ENCODE measurements around the gene HAUS5.

The HAUS5 gene

GRCh38 chr19:35642312-35642711 lies 29.8 kb downstream of the HAUS5 start:
- DNase-seq (ENCODE audit: low read depth, low spot score) = no peak
- Histone ChIP-seq H3K4me3 (ENCODE audit: low read length) (no peak overlapping the region), H3K9me3 (ENCODE audit: control insufficient read depth, insufficient read depth, low read length) (no peaks in the 10 kb centered on the region), H3K27ac (ENCODE audit: low read length) (no peak overlapping the region), H3K27me3 (ENCODE audit: control insufficient read depth, insufficient read depth, low read length) (no peaks in the 10 kb centered on the region), H3K4me1 (ENCODE audit: control insufficient read depth, insufficient read depth, low read length) (peaks cover 9% of the 10 kb centered on the region; the same call in 1 of the 2 replicates), H3K36me3 (ENCODE audit: control insufficient read depth, insufficient read depth, low read length) (peaks cover 5% of the 10 kb centered on the region; the same call in 1 of the 2 replicates)
- WGBS (ENCODE audit: insufficient coverage, insufficient read length) = no CpG with 5 or more reads among the region's 10 CpGs

GRCh38 chr19:35642798-35643254 lies 30.3 kb downstream of the HAUS5 start:
- no CpG with 5 or more reads among the region's 15 CpGs for WGBS (ENCODE audit: insufficient coverage, insufficient read length)
- peaks cover 2% of the 10 kb centered on the region; the same call in 1 of the 2 replicates for H3K36me3 ChIP-seq (ENCODE audit: control insufficient read depth, insufficient read depth, low read length)
- H3K27me3 ChIP-seq (ENCODE audit: control insufficient read depth, insufficient read depth, low read length) = no peaks in the 10 kb centered on the region
- H3K27ac ChIP-seq (ENCODE audit: low read length) = no peak overlapping the region
- DNase-seq (ENCODE audit: low read depth, low spot score) = no peak
- no peaks in the 10 kb centered on the region for H3K9me3 ChIP-seq (ENCODE audit: control insufficient read depth, insufficient read depth, low read length)
- H3K4me1 ChIP-seq (ENCODE audit: control insufficient read depth, insufficient read depth, low read length) = peaks cover 9% of the 10 kb centered on the region; the same call in 1 of the 2 replicates
- peak overlapping the region; percentile 68; the same call in 1 of the 2 replicates for H3K4me3 ChIP-seq (ENCODE audit: low read length)

- no peak for DNase-seq (ENCODE audit: low read depth, low spot score)
- no peaks in the 10 kb centered on the region for H3K36me3 ChIP-seq (ENCODE audit: control insufficient read depth, insufficient read depth, low read length)
- no peak overlapping the region for H3K27ac ChIP-seq (ENCODE audit: low read length)
- H3K27me3 ChIP-seq (ENCODE audit: control insufficient read depth, insufficient read depth, low read length) = no peaks in the 10 kb centered on the region
- WGBS (ENCODE audit: insufficient coverage, insufficient read length) = no CpG with 5 or more reads among the region's 69 CpGs
- peaks cover 9% of the 10 kb centered on the region; the same call in 1 of the 2 replicates for H3K4me1 ChIP-seq (ENCODE audit: control insufficient read depth, insufficient read depth, low read length)
- H3K4me3 ChIP-seq (ENCODE audit: low read length) = peak overlapping the region; percentile 68; the same call in 1 of the 2 replicates
- no peaks in the 10 kb centered on the region for H3K9me3 ChIP-seq (ENCODE audit: control insufficient read depth, insufficient read depth, low read length)
These were observed 31.0 kb downstream of the HAUS5 start for GRCh38 chr19:35643255-35644205.

- Histone ChIP-seq H3K27me3 (ENCODE audit: control insufficient read depth, insufficient read depth, low read length) (no peaks in the 10 kb centered on the region), H3K36me3 (ENCODE audit: control insufficient read depth, insufficient read depth, low read length) (no peaks in the 10 kb centered on the region), H3K9me3 (ENCODE audit: control insufficient read depth, insufficient read depth, low read length) (no peaks in the 10 kb centered on the region), H3K27ac (ENCODE audit: low read length) (no peak overlapping the region), H3K4me1 (ENCODE audit: control insufficient read depth, insufficient read depth, low read length) (peaks cover 5% of the 10 kb centered on the region; the same call in 1 of the 2 replicates), H3K4me3 (ENCODE audit: low read length) (peak overlapping the region; percentile 38; the same call in 1 of the 2 replicates)
- no CpG with 5 or more reads among the region's 60 CpGs for WGBS (ENCODE audit: insufficient coverage, insufficient read length)
- DNase-seq (ENCODE audit: low read depth, low spot score) = peak; percentile 89
These were observed 31.9 kb downstream of the HAUS5 start for GRCh38 chr19:35644206-35644986.

- WGBS (ENCODE audit: insufficient coverage, insufficient read length) = no CpG with 5 or more reads among the region's 20 CpGs
- no peaks in the 10 kb centered on the region for H3K27me3 ChIP-seq (ENCODE audit: control insufficient read depth, insufficient read depth, low read length)
- peaks cover 5% of the 10 kb centered on the region; the same call in 1 of the 2 replicates for H3K4me1 ChIP-seq (ENCODE audit: control insufficient read depth, insufficient read depth, low read length)
- no peak overlapping the region for H3K27ac ChIP-seq (ENCODE audit: low read length)
- peak overlapping the region; percentile 21; the same call in 1 of the 2 replicates for H3K4me3 ChIP-seq (ENCODE audit: low read length)
- DNase-seq (ENCODE audit: low read depth, low spot score) = no peak
- no peaks in the 10 kb centered on the region for H3K36me3 ChIP-seq (ENCODE audit: control insufficient read depth, insufficient read depth, low read length)
- H3K9me3 ChIP-seq (ENCODE audit: control insufficient read depth, insufficient read depth, low read length) = no peaks in the 10 kb centered on the region
These were observed 32.6 kb downstream of the HAUS5 start for GRCh38 chr19:35644987-35645679.

- H3K4me3 ChIP-seq (ENCODE audit: low read length) = no peak overlapping the region
- peaks cover 5% of the 10 kb centered on the region; the same call in 1 of the 2 replicates for H3K4me1 ChIP-seq (ENCODE audit: control insufficient read depth, insufficient read depth, low read length)
- H3K27ac ChIP-seq (ENCODE audit: low read length) = no peak overlapping the region
- WGBS (ENCODE audit: insufficient coverage, insufficient read length) = no CpG with 5 or more reads among the region's 7 CpGs
- no peaks in the 10 kb centered on the region for H3K9me3 ChIP-seq (ENCODE audit: control insufficient read depth, insufficient read depth, low read length)
- no peaks in the 10 kb centered on the region for H3K27me3 ChIP-seq (ENCODE audit: control insufficient read depth, insufficient read depth, low read length)
- DNase-seq (ENCODE audit: low read depth, low spot score) = no peak
- H3K36me3 ChIP-seq (ENCODE audit: control insufficient read depth, insufficient read depth, low read length) = 0 out of 2 replicates have a peak, but pooled peaks cover 2% of the 10 kb centered on the region
These were observed 33.4 kb downstream of the HAUS5 start for GRCh38 chr19:35645680-35646511.

GRCh38 chr19:35648017-35648961 lies 35.8 kb downstream of the HAUS5 start, which contains the start of gene COX6B1:
Gene COX6B1, plus strand, starts transcription at chr19:35648323. Its CDS starts 2,921 bp downstream, at chr19:35651244.
- H3K4me3 ChIP-seq (ENCODE audit: low read length) = peak within 1 kb of the TSS; percentile 79
- no peak within 1 kb of the TSS for H3K27ac ChIP-seq (ENCODE audit: low read length)
- peaks cover 8% of the 10 kb centered on the region; the same call in 1 of the 2 replicates for H3K36me3 ChIP-seq (ENCODE audit: control insufficient read depth, insufficient read depth, low read length)
- no peaks in the 10 kb centered on the region for H3K4me1 ChIP-seq (ENCODE audit: control insufficient read depth, insufficient read depth, low read length)
- H3K27me3 ChIP-seq (ENCODE audit: control insufficient read depth, insufficient read depth, low read length) = no peaks in the 10 kb centered on the region
- no CpG with 5 or more reads among the region's 46 CpGs for WGBS (ENCODE audit: insufficient coverage, insufficient read length)
- DNase-seq (ENCODE audit: low read depth, low spot score) = peak; percentile 96
- no peaks in the 10 kb centered on the region for H3K9me3 ChIP-seq (ENCODE audit: control insufficient read depth, insufficient read depth, low read length)

GRCh38 chr19:35650581-35650980 lies 38.0 kb downstream of the HAUS5 start:
- no peak for DNase-seq (ENCODE audit: low read depth, low spot score)
- no peaks in the 10 kb centered on the region for H3K9me3 ChIP-seq (ENCODE audit: control insufficient read depth, insufficient read depth, low read length)
- WGBS (ENCODE audit: insufficient coverage, insufficient read length) = no CpG with 5 or more reads among the region's 9 CpGs
- no peak overlapping the region for H3K4me3 ChIP-seq (ENCODE audit: low read length)
- no peaks in the 10 kb centered on the region for H3K27me3 ChIP-seq (ENCODE audit: control insufficient read depth, insufficient read depth, low read length)
- H3K36me3 ChIP-seq (ENCODE audit: control insufficient read depth, insufficient read depth, low read length) = peaks cover 16% of the 10 kb centered on the region
- H3K27ac ChIP-seq (ENCODE audit: low read length) = no peak overlapping the region
- H3K4me1 ChIP-seq (ENCODE audit: control insufficient read depth, insufficient read depth, low read length) = no peaks in the 10 kb centered on the region
